ENCODE results near the gene POLE.

DNA sequence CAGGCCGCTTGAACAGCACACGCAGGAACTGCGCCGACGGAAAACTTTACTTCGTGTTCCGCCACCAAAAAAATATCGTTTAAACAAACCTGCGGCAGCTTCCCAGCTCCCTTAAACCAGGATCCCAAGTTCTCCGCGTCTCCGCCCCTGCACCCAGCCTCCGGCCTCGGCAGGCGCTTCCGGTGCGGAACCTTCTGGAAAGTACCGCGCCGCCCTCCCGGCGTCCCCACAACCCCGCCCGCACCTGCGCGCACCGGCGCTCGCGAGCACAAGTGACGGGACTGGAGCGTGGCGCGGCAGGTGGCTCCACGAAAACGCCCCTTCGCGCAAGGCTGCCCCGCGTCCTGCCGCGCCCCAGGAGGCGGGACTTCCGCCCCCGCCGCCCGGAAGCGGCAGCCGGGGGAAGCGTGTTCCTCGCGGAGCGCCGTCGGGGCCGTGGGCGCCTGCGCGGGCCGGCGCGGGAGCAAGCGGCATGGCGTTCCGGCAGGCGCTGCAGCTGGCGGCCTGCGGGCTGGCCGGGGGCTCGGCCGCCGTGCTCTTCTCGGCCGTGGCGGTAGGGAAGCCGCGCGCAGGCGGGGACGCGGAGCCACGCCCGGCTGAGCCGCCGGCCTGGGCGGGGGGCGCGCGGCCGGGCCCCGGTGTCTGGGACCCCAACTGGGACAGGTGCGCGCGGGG lies 23.4 kb upstream of the POLE start, which contains the start of gene PGAM5:
- TF ChIP-seq POLR2AphosphoS5 (IDR thresholded peaks at IDR 0.05) (peak; percentile 63), EP300 (IDR thresholded peaks at IDR 0.05) (no peak)
- TF ChIP-seq, protein P1, sequence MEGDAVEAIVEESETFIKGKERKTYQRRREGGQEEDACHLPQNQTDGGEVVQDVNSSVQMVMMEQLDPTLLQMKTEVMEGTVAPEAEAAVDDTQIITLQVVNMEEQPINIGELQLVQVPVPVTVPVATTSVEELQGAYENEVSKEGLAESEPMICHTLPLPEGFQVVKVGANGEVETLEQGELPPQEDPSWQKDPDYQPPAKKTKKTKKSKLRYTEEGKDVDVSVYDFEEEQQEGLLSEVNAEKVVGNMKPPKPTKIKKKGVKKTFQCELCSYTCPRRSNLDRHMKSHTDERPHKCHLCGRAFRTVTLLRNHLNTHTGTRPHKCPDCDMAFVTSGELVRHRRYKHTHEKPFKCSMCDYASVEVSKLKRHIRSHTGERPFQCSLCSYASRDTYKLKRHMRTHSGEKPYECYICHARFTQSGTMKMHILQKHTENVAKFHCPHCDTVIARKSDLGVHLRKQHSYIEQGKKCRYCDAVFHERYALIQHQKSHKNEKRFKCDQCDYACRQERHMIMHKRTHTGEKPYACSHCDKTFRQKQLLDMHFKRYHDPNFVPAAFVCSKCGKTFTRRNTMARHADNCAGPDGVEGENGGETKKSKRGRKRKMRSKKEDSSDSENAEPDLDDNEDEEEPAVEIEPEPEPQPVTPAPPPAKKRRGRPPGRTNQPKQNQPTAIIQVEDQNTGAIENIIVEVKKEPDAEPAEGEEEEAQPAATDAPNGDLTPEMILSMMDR (IDR thresholded peaks at IDR 0.05): peak in 1 of 4 experiments; percentile 10

Measured in gastroesophageal sphincter (tissue), 3 donors.